HEK293 (cell line): Measurements from ENCODE around the gene KBTBD2.
"Not testable (repeated sequence)": the region's sequence is repeated elsewhere in the genome, so short reads cannot be mapped to it uniquely, and the experiment has no call there.

Source experiments
- ZEB2 ChIP-seq: fragments of 450-650 bp; formaldehyde crosslinking; IDR thresholded peaks from 2 replicates; pipeline ENCODE4 v1.5.1; 2016; ENCODE audit warnings: missing biosample characterization, missing genetic modification characterization
- ZNF19 ChIP-seq: fragments of 450-650 bp; formaldehyde crosslinking; IDR thresholded peaks from 2 replicates; pipeline ENCODE4; 2016; ENCODE audit warnings: missing biosample characterization, missing genetic modification characterization, low read depth
- ZNF274 ChIP-seq, 2 experiments: fragments of 200-500 bp in 1 of 2; fragments of 450-650 bp in 1 of 2; sonication (Bioruptor generic) in 1 of 2; formaldehyde crosslinking in 1 of 2; IDR thresholded peaks; 2 replicates each; pipeline versions ENCODE4 v1.5.1 to v1.6.1; 2014 to 2016; ENCODE audit warnings: borderline replicate concordance in 1 of 2, inconsistent platforms in 1 of 2, low read length in 1 of 2, missing biosample characterization in 1 of 2, missing genetic modification characterization in 1 of 2
- ZNF341 ChIP-seq: fragments of 450-650 bp; formaldehyde crosslinking; IDR thresholded peaks from 2 replicates; pipeline ENCODE4; 2016; ENCODE audit warnings: low read depth, missing biosample characterization, missing genetic modification characterization
- ZNF776 ChIP-seq: fragments of 450-650 bp; formaldehyde crosslinking; IDR thresholded peaks from 2 replicates; pipeline ENCODE4 v1.5.0; 2017; ENCODE audit warnings: missing biosample characterization, missing genetic modification characterization, borderline replicate concordance
- TF ChIP-seq, protein P1 (sequence below): fragments of 450-650 bp; IDR thresholded peaks from 2 replicates; pipeline ENCODE4 v1.5.1; 2018; ENCODE audit warnings: missing biosample characterization, missing genetic modification characterization
- TF ChIP-seq, protein P2 (sequence below): fragments of 450-650 bp; formaldehyde crosslinking; IDR thresholded peaks from 2 replicates; pipeline ENCODE4 v1.5.1; 2016; ENCODE audit warnings: missing biosample characterization, missing genetic modification characterization
- TF ChIP-seq, protein P3 (sequence below): fragments of 450-650 bp; formaldehyde crosslinking; IDR thresholded peaks from 2 replicates; pipeline ENCODE4 v1.5.1; 2016; ENCODE audit warnings: missing biosample characterization, missing genetic modification characterization

DNA sequence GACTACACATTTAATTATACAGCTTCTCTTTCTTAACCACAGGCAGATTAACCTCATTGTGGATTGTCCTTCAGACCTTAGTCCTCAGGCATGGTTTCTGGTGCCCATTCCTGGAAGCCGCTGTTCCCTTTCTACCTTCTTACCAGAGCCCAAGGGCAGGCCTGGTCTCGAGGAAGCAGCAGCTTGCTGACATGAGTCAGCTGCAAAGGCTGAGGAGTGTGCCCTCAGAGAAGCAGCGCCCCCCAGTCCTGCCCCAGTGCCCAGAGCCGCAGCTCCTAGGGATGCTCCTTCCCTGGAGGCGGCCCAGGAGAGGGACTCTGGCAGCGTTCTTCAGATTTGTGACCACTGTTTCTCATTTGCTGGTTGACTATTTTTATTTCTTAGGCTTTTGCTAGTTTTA is 46.8 kb downstream of the KBTBD2 start:
- TF ChIP-seq, protein P1, sequence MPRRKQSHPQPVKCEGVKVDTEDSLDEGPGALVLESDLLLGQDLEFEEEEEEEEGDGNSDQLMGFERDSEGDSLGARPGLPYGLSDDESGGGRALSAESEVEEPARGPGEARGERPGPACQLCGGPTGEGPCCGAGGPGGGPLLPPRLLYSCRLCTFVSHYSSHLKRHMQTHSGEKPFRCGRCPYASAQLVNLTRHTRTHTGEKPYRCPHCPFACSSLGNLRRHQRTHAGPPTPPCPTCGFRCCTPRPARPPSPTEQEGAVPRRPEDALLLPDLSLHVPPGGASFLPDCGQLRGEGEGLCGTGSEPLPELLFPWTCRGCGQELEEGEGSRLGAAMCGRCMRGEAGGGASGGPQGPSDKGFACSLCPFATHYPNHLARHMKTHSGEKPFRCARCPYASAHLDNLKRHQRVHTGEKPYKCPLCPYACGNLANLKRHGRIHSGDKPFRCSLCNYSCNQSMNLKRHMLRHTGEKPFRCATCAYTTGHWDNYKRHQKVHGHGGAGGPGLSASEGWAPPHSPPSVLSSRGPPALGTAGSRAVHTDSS (tag by site-specific recombination) = not testable (repeated sequence)
- TF ChIP-seq, protein P2, sequence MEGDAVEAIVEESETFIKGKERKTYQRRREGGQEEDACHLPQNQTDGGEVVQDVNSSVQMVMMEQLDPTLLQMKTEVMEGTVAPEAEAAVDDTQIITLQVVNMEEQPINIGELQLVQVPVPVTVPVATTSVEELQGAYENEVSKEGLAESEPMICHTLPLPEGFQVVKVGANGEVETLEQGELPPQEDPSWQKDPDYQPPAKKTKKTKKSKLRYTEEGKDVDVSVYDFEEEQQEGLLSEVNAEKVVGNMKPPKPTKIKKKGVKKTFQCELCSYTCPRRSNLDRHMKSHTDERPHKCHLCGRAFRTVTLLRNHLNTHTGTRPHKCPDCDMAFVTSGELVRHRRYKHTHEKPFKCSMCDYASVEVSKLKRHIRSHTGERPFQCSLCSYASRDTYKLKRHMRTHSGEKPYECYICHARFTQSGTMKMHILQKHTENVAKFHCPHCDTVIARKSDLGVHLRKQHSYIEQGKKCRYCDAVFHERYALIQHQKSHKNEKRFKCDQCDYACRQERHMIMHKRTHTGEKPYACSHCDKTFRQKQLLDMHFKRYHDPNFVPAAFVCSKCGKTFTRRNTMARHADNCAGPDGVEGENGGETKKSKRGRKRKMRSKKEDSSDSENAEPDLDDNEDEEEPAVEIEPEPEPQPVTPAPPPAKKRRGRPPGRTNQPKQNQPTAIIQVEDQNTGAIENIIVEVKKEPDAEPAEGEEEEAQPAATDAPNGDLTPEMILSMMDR (tag by site-specific recombination) = not testable (repeated sequence)
- not testable (repeated sequence) for TF ChIP-seq ZNF274 (IDR thresholded peaks at IDR 0.05; ENCODE audit: low read length); ZNF274 (tag by site-specific recombination; IDR thresholded peaks at IDR 0.05; ENCODE audit: borderline replicate concordance); ZNF341 (tag by site-specific recombination); ZNF19 (tag by site-specific recombination); ZNF776; ZEB2 (tag by site-specific recombination)
- TF ChIP-seq, protein P3, sequence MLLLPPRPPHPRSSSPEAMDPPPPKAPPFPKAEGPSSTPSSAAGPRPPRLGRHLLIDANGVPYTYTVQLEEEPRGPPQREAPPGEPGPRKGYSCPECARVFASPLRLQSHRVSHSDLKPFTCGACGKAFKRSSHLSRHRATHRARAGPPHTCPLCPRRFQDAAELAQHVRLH = not testable (repeated sequence)
